HepG2 (cell line): Measurements from ENCODE around the gene ZNF365. TPM values are rescaled to one million over a fixed set of nuclear protein-coding genes. Genes with fewer than 3 reads are reported as not detected.
A peak's percentile ranks its signal among the peaks of the same experiment; 100 is the strongest.

Experiments
- ATAC-seq: fragments of 200-7000 bp; cut with Tn5 transposase; 3 replicates; pipeline ENCODE4 v1.9.1; 2020; ENCODE audit warnings: mild to moderate bottlenecking, moderate library complexity
- BruUV-seq: library from RNA; stranded (reverse); fragments of 400-500 nt; replicated peaks from 2 replicates; lab custom pipeline; 2021; lab: Mats Ljungman, UMichigan
- CTCF ChIA-PET: fragments of 300-600 bp; formaldehyde crosslinking; extraction: SDS; loops from one replicate; lab custom pipeline; 2021; ENCODE audit warnings: low total read pairs, inconsistent platforms, low intra/inter-chr PET ratio; lab: Yijun Ruan, JAX
- POLR2A ChIA-PET: fragments of 350-600 bp; sonication (Branson Sonifier 250); formaldehyde crosslinking; loops from one replicate; lab custom pipeline; 2020; ENCODE audit warnings: antibody characterized with exemption, inconsistent platforms; lab: Yijun Ruan, JAX
- DNase-seq: peaks from one replicate; pipeline ENCODE4 v3.0.0-alpha.2; 2015; ENCODE audit warnings: low spot score
- FAIRE-seq: peaks from 3 replicates; lab custom pipeline; 2011; peaks lifted over from hg19 to GRCh38; lab: Jason Lieb, UNC
- H2AFZ ChIP-seq: one replicate; pipeline ENCODE4 v1.6.1; 2011; ENCODE audit warnings: low read length, inconsistent platforms
- H3K27ac ChIP-seq: fragments of 300-600 bp; 3 replicates; pipeline ENCODE4 v1.8.0; 2011; ENCODE audit warnings: mixed run types, mild to moderate bottlenecking, mixed read lengths, low read length, inconsistent platforms; ENCODE audit not compliant: insufficient read depth; ENCODE audit errors: extremely low read length
- H3K27me3 ChIP-seq, 2 experiments: fragments of 200-600 bp in 1 of 2; 2 replicates in 1 of 2; 3 replicates in 1 of 2; pipeline versions ENCODE4 v1.6.0 to v1.8.0; 2011; ENCODE audit warnings: low read length in 2 of 2, mild to moderate bottlenecking in 2 of 2, moderate library complexity in 2 of 2, inconsistent platforms in 1 of 2; ENCODE audit not compliant: insufficient read depth in 2 of 2, control insufficient read depth in 1 of 2
- H3K36me3 ChIP-seq, 2 experiments: fragments of 200-600 bp in 1 of 2; replicated peaks in 1 of 2; 2 replicates in 1 of 2; 3 replicates in 1 of 2; pipeline versions ENCODE4 v1.5.1 to v1.8.0; 2011; ENCODE audit warnings: low read length in 2 of 2, inconsistent platforms in 1 of 2; ENCODE audit not compliant: insufficient read depth in 2 of 2, control insufficient read depth in 1 of 2
- H3K4me1 ChIP-seq: 2 replicates; pipeline ENCODE4 v1.5.1; 2012; ENCODE audit warnings: low read length, inconsistent platforms; ENCODE audit not compliant: insufficient read depth
- H3K4me2 ChIP-seq: 2 replicates; pipeline ENCODE4 v1.6.0; 2011; ENCODE audit warnings: low read depth, low read length, inconsistent platforms
- H3K4me3 ChIP-seq, 3 experiments: fragments of 200-600 bp in 1 of 3; sonication (generic), shearing (Covaris generic) in 1 of 3; replicated peaks in 1 of 3; 2 replicates each; pipeline ENCODE4 v1.5.1; 2011 to 2016; ENCODE audit warnings: low read length in 3 of 3, inconsistent platforms in 2 of 3, low read depth in 2 of 3, mild to moderate bottlenecking in 2 of 3, control low read depth in 1 of 3, mixed read lengths in 1 of 3; ENCODE audit not compliant: insufficient read depth in 1 of 3
- H3K79me2 ChIP-seq: one replicate; pipeline ENCODE4 v1.6.1; 2011; ENCODE audit warnings: low read length, inconsistent platforms; ENCODE audit not compliant: insufficient read depth
- H3K9ac ChIP-seq: 2 replicates; pipeline ENCODE4 v1.6.0; 2011; ENCODE audit warnings: mild to moderate bottlenecking, low read depth, low read length, inconsistent platforms; ENCODE audit not compliant: insufficient read depth
- H3K9me3 ChIP-seq: 2 replicates; pipeline ENCODE4 v1.5.1; 2012; ENCODE audit warnings: mild to moderate bottlenecking, low read length
- H4K20me1 ChIP-seq: 2 replicates; pipeline ENCODE4 v1.6.0; 2011; ENCODE audit warnings: inconsistent platforms, mild to moderate bottlenecking, low read length, moderate library complexity; ENCODE audit not compliant: insufficient read depth
- FOSL2 ChIP-seq: sonication (generic); formaldehyde crosslinking; IDR thresholded peaks from 2 replicates; pipeline ENCODE4 v1.4.0; 2020; ENCODE audit warnings: missing genetic modification reagents
- PRDM15 ChIP-seq: sonication (generic); formaldehyde crosslinking; IDR thresholded peaks from 2 replicates; pipeline ENCODE4 v1.4.0; 2020; ENCODE audit warnings: missing genetic modification reagents
- ZNF558 ChIP-seq: sonication (generic); formaldehyde crosslinking; IDR thresholded peaks from 2 replicates; pipeline ENCODE4 v1.9.0; 2022; ENCODE audit warnings: mild to moderate bottlenecking, missing genetic modification reagents, borderline replicate concordance
- ZNF562 ChIP-seq: sonication (generic); formaldehyde crosslinking; IDR thresholded peaks from 2 replicates; pipeline ENCODE4 v1.8.0; 2022; ENCODE audit warnings: missing genetic modification reagents, borderline replicate concordance
- WGBS: methylation state at CpG from one replicate; pipeline ENCODE4 v1.1.6; 2017; ENCODE audit warnings: low lambda C conversion rate; 5-methylcytosine and 5-hydroxymethylcytosine counted together
- in situ Hi-C: cut with HindIII; loops from 2 replicates; pipeline ENCODE4 v1.10.0; 2017; ENCODE audit warnings: low pct_unique_long_range_greater_than_20kb; ENCODE audit not compliant: extremely low pct_ligation_motif_present
- intact Hi-C: fragments of 100-400 bp; cut with micrococcal nuclease; formaldehyde crosslinking; loops from one replicate; pipeline ENCODE4 v1.10.0; 2022; ENCODE audit not compliant: unreplicated experiment
- polyA plus RNA-seq, 8 experiments: library from polyadenylated mRNA; depleted of rRNA in 3 of 8; stranded (reverse) in 7 of 8; unstranded in 1 of 8; fragments of >200 nt; fragmentation: Illumina TruSeq in 4 of 8; extraction: Trizol in 4 of 8; gene quantifications; 2 replicates each; pipeline versions ENCODE4 v1.2.1 to v1.2.3, GENCODE V29; 2011 to 2016; ENCODE audit warnings: low read depth in 4 of 8, missing spikeins in 1 of 8, mixed read lengths in 1 of 8; ENCODE audit not compliant: insufficient read depth in 1 of 8
- total RNA-seq, 5 experiments: library from RNA; depleted of rRNA; stranded (reverse); fragments of >200 nt; fragmentation: Illumina TruSeq; extraction: Trizol; gene quantifications; 2 replicates each; pipeline ENCODE4 v1.2.3, GENCODE V29; 2016; ENCODE audit warnings: low read depth in 1 of 5

Gene ZNF365
- total and polyA plus RNA-seq, 2 of the 13 experiments (the other 11 are each of a cell fraction or from before 2014, with no cell fraction given): not detected

- no peak overlapping the region for H3K27ac ChIP-seq
- FAIRE-seq (no peak), ATAC-seq (peak; percentile 52; the same call in 2 of the 3 replicates), DNase-seq (no peak)
- BruUV-seq: no TSS peak
- no peaks in the 10 kb centered on the region for H3K9me3 ChIP-seq
- H3K9ac ChIP-seq: no peak overlapping the region
- no peak overlapping the region for H3K4me3 ChIP-seq
- in situ Hi-C loops: no loop called here
- no peaks in the 10 kb centered on the region for H4K20me1 ChIP-seq
- no peak overlapping the region for H3K4me2 ChIP-seq
- CTCF ChIA-PET: no interaction called here
- WGBS: 15% methylated on average over 8 of the region's 9 CpGs
- POLR2A ChIA-PET: no interaction called here
- no peak overlapping the region for H2AFZ ChIP-seq
- peaks cover 0 to 10% of the 10 kb centered on the region in 2 experiments; a peak in 4 of 5 replicates for H3K27me3 ChIP-seq
- H3K4me1 ChIP-seq: no peaks in the 10 kb centered on the region
- intact Hi-C loops: no loop called here
- H3K79me2 ChIP-seq: no peaks in the 10 kb centered on the region
- TF ChIP-seq PRDM15 (0 out of 2 replicates have a peak, but pooled peaks have one; percentile 25), ZNF562 (no peak), ZNF558 (CRISPR knock-in tag) (no peak), FOSL2 (peak; percentile 51; the same call in 1 of the 2 replicates)
- H3K36me3 ChIP-seq: no peaks in the 10 kb centered on the region
These were observed 14.2 kb downstream of the ZNF365 start for GRCh38 chr10:62388328-62388727.
